HG03565 (cell line): ENCODE results near the gene TBC1D16.

ENCODE experiments used
- ATAC-seq: cut with Tn5 transposase; IDR thresholded peaks from one replicate; pipeline ENCODE4 v1.9.1; 2021; ENCODE audit warnings: mild to moderate bottlenecking, moderate library complexity; ENCODE audit not compliant: unreplicated experiment

Gene TBC1D16

GRCh38 chr17:79952901-79953300, 82.8 kb downstream of the TBC1D16 start:
- no peak for ATAC-seq

- ATAC-seq = no peak
These were observed 83.3 kb downstream of the TBC1D16 start for GRCh38 chr17:79952265-79952877.

DNA sequence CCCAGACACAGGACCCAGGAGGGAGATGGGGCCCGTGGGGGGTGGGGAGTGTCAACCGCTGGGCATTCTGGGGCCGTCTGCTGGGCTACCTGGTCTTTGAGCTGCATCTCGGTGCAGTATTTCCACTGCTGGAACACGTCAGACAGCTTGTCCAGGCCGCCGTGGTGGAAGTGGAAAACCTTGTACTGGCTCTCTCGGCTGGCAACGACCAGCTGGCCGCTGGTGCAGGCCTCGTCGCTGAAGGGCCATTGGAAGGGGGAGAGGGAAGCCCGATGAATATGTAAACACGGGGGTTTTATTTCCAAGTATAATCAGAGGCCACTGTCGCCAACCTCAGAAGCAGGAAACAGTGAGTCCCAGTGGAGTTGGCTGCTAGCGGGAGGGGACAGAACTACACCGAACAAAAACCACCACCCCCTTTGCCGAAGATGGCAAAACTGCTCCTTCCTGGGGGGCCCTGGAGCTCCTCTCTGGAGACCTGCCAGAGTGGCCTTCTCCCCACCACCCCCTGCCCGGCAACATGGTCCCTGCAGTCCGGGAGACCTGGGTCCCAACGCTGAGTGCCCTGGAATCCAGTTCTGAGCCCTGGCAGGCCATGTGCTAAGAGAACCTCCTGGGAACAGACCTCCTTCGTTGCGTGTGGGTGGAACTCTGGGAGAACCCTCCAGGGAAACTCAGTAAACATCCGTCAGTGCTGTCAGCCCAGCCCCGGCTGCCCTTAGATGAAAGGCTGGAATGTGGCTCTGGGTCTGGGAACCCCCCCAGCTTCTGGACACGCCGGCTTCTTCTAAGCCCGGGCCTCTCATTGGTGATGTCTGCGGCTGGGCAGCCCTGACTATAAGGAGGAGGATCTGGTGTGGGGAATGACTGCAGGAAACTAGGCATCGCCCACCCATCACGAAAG, 84.1 kb downstream of the TBC1D16 start:
- ATAC-seq = no peak

- no peak for ATAC-seq
These were observed 84.9 kb downstream of the TBC1D16 start for GRCh38 chr17:79950751-79951150.

DNA sequence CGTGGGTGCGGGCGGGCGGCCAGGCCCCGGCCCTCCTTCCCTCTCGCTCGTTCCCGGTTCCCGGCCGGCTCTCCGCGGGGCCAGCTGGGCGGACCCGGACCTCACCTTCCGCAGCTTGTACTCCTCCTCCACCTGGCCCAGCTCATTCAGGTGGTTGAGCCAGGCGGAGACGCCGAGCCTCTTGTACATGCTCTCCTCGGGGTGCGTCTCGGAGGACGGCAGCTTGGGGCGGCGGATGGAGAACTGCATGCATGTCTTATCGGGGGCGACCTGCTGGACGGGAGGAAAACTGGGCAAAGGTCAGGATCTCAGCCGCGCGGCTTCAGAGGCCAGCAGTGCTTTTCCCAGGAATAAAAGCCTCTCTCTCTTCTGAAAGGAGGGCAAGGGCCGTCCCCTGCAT, 85.4 kb downstream of the TBC1D16 start:
- ATAC-seq = no peak

GRCh38 chr17:79949656-79950209, 85.9 kb downstream of the TBC1D16 start:
- ATAC-seq = no peak

GRCh38 chr17:79948945-79949655, 86.6 kb downstream of the TBC1D16 start:
- no peak for ATAC-seq

DNA sequence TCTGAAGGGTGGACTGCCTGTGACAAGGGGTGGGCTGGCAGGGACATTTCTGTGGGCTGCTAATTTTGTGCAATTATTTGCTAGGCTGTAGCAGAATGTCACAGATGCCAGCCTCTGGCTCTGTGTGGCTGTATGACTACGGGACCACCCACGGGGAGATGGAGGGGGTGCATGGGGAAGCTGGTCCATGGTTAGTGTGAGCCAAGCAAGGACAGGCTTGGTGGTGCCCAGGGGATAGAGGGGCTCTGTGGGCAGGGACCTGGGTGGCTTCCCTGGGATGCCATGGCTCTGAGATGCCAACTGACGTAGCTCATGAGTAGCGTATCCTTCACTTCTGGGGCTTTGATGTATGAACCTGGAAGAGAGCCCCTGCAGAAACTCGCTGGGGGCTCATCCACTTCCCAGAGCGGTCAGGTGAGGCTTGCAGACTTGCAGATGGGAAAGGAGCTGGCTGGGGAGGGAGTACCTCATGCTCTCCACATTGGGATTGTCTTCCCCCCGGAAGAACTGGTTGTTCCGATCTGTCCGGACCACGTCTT, 87.2 kb downstream of the TBC1D16 start:
- no peak for ATAC-seq

GRCh38 chr17:79947351-79948031, 88.2 kb downstream of the TBC1D16 start:
- no peak for ATAC-seq

DNA sequence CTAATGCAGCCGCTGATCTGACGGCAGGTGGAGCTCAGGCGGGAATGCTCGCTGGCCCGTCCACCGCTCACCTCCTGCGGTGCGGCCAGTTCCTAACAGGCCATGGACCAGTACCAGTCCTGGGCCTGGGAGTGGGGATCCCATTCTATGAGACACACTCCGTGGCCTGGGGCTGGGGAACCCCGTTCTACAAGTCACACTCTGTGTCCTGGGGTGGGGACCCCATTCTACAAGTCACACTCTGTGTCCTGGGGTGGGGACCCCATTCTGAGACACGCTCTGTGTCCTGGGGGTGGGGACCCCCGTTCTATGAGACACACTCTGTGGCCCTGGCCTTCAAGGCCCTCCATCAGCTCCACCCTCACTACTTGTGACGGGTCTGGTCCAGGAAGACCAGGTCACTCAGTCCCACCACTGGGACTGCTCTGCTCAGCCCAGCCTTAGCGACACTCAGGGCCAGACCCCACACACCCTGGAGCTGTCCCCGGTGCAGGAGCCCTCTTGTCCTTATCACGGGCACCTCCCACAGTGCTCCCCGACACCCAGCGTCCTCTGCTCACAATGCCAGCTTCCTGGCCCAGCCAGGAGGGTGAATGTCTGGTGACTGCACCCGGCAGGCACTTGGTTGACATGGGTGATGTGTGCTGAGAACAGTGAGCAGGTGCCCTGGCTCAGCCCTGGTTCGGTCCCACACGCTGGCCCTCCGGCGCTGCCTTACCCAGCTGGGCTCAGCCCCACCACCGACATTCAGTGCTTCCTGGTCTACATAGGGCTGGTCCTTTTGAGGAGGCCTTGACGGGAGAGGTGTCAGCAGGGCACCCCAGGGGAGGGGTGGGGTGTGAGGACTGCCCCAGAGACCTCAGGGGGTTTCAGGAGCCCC, 89.1 kb downstream of the TBC1D16 start:
- ATAC-seq = no peak

DNA sequence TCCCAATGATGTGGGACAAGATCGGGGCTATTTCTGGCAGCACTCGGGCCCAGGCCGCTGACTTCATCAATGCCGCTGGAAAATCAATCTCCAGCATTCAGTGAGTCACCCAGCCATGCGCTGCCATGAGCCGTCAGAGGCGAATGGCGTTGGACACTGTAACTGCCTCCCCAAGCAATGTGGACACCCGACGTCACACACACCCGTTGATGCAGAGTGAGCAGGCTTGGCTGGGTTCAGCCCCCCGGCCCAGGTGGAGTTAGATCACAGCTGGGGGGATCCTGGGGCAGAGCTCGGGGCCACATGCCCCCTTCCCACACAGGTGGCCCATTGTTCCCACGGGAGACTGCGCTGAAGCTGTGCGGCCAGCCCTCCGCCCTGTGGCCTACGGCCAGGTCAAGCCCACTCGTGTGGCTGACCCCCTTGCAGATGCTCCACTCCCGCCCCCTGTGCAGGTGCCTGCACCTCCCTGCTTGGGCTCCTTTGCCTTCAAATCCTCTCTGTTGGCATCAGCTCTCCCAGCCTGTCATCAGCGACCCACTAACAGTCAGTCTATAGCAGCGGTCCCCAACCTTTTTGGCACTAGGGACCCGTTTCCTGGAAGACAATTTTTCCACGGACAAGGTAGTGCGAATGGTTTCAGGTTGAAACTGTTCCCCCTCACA, 89.9 kb downstream of the TBC1D16 start:
- ATAC-seq = no peak

DNA sequence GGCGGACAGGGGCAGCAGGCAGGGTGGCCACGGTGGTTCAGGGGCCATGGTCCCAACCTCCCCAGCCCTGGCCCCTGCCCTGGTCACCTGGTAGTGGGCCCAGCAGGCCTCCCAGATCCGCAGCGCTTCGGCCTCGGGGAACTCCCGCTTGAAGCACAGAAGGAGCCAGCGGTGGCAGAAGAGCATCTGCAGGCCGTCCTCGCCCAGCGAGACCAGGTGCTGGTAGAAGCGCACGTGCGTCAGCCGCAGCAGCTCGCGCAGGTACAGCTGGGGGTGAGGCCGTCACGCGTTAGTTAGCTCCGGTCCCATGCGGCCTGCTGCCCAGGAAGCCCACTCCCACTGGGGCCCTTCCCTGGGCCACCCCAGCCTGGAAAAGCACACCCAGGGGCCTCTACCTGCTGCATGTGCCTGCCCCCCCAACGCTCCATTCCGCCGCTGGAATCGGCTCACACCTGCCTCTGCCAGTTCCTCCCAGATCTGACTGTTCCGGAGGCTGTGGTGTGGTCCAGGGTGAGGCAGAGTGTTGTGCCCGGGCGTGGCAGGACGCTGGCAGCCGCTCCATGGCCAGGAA, 90.8 kb downstream of the TBC1D16 start:
- ATAC-seq = no peak

DNA sequence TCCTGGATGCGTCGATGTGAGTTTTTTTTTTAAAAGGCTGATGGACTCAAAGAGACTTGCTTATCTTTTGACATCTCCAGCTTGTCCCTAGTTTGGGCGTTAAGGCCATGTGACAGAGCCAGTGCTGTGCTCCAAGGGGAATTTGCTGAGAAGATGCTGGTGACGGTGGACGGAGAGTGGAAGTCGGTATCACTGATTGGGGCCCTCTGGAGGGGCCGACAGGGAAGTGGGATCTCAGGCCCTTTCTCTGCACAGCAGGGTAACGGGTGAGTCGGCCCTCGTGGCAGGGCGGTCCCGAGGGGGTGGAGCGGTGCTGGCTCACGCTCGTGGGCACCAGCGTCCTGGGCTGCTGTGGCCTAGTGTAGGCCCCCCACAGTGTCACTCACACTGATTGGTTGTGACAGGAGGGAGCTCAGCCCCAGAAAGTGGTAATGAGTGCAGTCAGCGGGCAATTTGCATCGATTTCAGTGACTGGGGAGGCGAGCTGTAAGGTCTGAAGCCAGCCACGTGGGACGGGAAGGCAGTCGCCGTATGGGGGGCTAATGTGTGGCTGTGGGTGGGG, 91.3 kb downstream of the TBC1D16 start:
- no peak for ATAC-seq

DNA sequence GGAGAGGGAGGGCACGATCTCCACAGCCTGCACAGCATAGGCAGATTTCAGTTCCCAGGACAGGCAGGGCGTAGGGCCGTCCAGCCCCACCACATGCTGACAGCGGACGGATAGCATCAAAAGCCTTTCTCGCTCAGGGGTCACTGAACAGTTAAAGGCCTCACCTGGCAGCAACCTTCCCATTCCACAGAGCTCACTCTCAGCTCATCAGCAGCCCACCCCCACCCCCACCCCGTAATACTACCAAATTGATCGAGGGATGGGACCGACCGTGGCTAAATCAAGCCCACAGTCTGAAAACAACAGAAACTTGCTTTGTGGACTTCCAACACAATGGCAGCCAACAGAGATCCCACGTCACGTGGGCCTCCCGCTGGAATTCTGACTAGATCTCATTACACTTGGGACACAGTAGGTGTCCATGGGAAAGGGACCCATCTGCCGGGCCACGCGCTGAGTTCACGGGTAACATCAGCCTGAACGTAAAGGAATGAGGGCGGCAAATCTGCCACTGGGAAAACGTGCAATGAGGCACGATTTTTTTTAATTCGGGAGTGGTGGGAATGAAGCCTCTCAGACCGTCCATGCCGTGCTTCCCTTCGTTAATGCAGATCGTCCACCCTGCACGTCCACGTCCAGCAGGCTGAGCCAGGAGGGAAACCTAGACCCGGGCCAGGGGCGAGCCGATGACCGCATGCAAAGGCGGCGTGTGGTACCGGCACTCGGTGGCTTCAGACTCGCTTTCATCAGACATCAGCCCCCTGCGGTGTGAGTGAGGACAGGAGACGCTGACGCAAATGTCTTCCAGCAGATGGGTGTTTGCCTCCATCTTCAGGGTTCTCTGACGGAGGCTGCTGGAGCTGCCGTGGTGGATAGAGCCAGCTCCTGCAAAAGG, 92.1 kb downstream of the TBC1D16 start:
- no peak for ATAC-seq

GRCh38 chr17:79942591-79943346, 92.9 kb downstream of the TBC1D16 start:
- no peak for ATAC-seq

GRCh38 chr17:79942011-79942405, 93.7 kb downstream of the TBC1D16 start:
- no peak for ATAC-seq
